ENCODE data around the gene TTN.
"Not testable (repeated sequence)": the region's sequence is repeated elsewhere in the genome, so short reads cannot be mapped to it uniquely, and the experiment has no call there.

The TTN gene

DNA sequence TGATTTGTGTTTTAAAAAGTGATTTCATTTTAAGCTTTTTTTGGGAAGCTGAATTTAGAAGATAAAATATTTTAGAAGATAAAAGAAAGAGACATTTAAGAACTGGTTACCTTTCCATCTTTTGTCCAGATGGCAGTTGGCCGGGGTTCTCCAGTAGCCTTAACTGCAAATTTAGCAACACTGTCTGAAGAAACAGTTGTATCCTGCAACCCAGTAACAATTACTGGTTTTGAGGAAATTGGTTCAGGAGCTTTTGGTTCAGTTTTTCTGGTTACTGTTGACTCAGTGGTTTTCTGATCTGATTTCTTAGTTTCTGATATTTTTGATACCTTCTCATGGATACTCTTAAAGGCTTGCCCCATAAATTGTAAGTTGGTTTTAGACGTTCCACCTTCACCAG, 277.1 kb downstream of the TTN start:
- DNase-seq (ENCODE audit: low spot score) = no peak

DNA sequence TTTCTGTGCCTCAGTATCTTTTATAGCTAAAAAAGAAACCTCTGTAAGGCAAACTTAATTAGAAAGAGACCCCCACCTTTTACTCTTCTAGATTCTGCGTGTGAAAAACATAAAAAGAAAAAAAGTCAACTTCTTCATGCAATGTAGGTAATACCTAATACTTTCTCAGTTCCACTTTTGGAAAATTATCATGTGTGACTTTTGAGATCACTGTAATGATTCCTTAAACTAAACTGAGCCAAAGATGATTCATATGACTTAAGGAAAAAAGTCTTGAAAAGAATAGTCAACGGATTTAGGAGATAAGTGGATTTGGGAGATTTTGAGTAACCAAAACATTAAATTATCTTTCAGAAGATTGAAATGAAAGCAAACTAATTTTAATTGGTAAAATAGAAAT, 278.0 kb downstream of the TTN start:
- DNase-seq (ENCODE audit: low spot score) = no peak

DNA sequence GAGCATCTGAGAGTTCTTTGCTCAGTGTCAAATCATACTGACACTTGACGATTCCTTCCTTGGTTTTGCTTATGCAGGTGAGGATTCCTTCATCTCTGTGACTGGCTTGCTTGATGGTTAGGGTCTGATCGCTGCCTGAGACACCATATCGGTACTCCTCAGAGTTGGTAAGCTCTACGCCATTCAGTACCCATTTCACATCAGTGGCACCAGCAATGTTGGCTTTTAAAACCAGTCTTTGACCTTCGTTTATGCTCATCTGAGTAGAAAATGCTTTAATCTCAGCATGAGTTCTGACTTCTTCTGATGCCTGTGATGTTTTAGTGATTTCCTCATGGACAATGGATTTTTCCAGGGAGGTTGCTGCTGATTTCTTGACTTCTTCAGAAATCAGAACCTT, 278.6 kb downstream of the TTN start:
- DNase-seq (ENCODE audit: low spot score) = no peak

DNA sequence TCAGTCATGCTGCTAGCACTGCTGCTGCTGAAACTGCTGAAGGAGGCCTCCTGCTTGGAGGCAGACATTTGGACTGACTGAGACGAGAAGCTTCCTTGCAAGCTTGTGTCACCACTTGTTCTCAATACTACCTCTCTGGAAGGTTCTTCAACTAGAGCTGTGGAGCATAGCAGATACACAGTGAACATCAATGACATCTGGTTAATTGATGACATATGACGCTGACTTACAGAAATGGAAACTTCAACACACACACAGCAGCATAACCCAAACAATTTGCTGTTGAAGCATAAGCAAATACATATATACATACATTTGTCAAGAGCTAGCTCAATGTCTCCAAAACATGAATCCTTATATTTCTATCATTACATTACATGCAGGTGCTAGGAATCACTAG, 279.6 kb downstream of the TTN start:
- DNase-seq (ENCODE audit: low spot score) = no peak

DNA sequence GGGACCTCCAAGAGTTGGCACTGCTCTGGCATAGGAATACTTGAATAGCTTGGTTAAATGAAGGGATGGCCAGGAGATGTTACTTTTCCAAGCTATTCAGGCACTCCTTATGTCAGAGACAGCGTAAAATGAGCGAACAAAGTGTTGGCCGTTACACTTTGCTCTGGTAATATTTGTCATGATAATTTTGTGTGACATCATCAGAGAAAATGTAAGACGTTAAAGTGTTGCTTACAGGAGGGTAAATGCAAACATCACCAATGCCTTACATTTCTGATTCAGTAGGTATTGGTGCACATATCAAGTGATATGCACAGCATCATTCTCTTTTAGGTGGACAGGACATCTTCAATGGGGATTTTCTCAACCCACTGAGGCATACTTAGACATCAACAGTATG, 281.0 kb downstream of the TTN start:
- no peak for DNase-seq (ENCODE audit: low spot score)

DNA sequence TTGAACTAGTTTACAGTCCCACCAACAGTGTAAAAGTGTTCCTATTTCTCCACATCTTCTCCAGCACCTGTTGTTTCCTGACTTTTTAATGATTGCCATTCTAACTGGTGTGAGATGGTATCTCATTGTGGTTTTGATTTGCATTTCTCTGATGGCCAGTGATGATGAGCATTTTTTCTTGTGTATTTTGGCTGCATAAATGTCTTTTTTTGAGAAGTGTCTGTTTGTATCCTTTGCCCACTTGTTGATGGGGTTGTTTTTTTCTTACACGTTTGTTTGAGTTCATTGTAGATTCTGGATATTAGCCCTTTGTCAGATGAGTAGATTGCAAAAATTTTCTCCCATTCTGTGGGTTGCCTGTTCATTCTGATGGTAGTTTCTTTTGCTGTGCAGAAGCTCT, 281.8 kb downstream of the TTN start:
- DNase-seq (ENCODE audit: low spot score) = not testable (repeated sequence)

DNA sequence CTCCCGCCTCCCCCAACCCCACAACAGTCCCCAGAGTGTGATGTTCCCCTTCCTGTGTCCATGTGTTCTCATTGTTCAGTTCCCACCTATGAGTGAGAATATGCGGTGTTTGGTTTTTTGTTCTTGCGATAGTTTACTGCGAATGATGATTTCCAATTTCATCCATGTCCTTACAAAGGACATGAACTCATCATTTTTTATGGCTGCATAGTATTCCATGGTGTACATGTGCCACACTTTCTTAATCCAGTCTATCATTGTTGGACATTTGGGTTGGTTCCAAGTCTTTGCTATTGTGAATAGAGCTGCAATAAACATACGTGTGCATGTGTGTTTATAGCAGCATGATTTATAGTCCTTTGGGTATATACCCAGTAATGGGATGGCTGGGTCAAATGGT, 282.2 kb downstream of the TTN start:
- not testable (repeated sequence) for DNase-seq (ENCODE audit: low spot score)

DNA sequence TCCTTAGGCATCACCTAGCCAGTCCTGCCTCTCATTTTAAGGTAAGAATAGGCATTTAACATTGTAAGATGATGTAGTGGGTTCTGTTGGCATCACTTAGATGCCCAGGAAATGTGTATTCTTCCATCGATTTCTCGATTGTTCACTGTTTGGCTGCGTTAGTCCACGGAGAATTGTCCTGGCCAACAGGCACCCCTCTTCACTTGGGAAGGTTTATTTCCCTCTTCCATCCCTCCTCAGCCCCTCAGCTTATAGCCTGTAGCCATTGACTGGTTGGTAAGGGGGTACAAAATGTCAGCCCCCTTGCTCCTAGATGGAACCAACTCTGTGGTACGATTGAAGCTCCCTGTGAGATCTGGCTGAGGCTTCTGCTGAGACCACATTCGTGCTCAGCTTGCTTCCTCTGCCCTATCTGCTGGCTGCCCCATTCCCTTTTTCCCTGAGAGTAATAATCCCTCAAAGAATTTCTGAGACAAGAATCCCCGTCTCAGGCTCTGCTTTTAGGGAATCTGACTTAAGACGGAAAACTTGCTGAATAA, 283.6 kb downstream of the TTN start:
- no peak for DNase-seq (ENCODE audit: low spot score)

DNA sequence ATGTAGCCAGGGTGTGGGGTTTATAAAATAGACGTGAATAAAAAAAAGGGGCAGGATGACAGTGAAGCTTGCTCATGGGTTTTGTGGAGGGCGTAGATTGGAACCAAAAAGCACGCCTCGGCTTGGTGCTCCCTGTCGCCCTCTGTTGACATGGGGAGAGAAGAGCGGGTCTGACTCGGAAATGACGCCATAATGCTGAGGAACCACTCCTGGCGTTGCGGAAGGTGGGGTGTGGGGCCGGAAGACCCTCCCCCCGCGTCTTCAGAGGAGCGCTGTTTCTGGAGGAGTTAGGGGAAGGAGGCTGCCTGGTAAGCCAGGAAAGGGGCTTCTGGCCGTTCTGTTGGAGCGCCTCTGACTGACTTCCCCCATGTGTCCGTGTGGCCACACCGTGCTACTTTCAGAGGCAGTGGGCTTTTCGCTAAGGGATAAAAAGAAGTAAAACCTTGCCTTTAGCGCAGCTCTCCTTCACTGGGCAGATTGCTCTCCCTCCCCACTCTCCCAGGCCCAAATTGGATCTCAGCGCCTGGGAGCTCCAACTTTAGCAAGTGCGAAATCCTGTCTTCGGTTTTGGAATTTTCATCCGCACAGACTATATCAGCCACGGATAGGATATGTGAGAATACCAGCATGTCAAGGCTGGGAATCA, 284.1 kb downstream of the TTN start:
- DNase-seq (ENCODE audit: low spot score) = peak; percentile 91

DNA sequence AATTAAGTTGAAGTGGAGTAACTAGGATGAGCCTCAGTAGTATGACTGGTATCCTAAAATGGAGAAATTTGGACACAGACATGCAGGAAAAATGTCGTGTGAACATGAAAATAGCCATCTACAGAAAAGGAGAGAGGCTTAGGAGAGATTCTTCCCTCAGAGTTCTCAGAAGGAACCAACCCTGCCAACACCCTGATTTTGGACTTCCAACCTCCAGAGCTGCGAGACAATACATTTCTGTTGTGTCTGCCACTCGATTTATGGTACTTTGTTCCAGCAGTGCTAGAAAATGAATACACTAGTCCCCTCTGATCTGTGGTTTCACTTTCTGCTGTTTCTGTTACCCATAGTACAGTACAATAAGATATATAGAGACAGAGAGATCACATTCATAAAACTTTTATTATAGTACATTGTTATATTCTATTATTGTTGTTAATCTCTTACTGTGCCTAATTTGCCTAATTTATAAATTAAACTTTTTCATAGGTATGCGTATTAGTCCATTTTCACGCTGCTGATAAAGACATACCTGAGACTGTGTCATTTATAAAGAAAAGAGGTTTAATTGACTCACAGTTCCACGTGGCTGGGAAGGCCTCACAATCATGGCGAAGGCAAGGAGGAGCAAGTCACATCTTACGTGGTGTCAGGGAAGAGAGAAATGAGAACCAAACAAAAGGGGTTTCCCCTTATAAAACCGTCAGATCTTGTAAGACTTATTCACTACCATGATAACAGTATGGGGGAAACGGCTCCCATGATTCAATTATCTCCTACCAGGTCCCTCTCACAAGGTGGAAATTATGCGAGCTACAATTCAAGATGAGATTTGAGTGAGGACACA, 285.7 kb downstream of the TTN start:
- DNase-seq (ENCODE audit: low spot score) = no peak

DNA sequence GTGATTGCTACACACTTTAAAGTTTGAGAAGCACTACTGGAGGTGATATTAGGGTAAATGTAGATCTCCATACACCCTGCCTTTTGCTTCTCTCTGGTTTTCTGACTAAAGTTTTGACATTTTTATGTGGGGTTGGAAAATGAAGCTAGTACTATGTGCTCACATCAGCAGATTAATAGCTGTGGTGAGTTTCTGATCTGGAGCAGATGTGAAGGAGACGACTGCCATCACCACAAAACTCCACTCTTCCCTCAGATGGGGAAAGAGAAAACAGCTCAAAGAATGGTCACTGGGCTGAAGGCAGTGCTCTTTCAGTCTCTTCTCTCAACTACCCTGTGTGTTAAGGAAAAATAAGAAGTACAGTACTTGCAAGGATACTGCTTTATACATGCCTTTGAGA, 289.7 kb downstream of the TTN start:
- no peak for DNase-seq (ENCODE audit: low spot score)

DNA sequence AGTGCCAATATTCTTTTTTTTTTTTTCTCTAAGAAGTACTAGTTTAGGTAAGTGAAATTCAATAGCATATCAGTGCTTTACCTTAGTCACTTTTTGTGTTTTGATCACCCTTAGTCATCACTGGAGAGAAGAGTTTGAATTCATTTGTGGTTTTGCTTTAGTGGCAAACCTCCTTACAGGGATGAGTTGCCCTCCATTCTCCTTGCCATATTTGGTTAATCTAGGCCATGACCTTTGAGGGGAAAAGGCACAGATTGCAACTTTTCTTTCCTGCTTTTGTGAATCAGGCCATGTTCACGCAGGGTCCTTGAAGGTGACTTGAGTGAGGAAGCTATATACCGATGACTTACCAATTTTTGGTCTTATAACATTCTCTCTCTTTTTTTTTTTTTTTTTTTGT, 292.6 kb downstream of the TTN start:
- peak; percentile 91 for DNase-seq (ENCODE audit: low spot score)

DNA sequence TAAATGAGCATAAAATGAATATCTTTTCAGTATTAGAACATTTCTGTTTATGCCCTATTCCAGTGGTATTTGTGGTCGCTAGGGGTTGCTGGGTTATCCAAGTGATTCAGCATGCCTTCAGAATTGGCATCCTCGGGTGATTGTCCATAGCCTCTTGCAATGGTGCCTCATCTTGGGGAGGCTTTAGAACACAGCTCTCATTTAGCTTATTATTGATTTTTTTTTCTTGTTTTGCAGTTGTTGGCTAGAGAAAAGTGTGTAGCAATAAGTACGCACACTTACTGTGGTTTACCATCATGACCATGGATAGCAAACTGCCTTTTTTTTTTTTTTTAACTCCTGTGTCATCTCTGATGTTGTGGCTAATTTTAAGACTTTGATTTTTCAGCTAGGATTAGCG, 293.3 kb downstream of the TTN start:
- DNase-seq (ENCODE audit: low spot score) = no peak

DNA sequence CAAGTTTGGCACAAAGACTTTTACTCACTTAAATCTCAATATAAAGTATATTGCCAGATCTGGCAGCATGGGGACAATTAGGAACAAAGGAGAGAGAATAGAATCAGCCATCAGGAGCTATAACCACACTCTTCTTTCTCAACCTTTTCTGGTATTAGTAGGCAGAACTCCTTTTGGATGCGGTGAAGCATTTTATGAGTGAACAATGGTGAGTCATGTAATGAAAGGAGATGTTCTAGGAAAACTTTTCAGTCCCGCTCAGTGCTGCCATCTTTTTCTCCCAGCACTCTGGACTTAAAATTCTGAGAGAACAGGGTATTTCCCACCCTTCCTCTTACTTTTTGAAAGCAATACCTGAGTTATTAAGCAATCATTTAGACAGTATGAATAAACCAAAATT, 294.7 kb downstream of the TTN start:
- no peak for DNase-seq (ENCODE audit: low spot score)

DNA sequence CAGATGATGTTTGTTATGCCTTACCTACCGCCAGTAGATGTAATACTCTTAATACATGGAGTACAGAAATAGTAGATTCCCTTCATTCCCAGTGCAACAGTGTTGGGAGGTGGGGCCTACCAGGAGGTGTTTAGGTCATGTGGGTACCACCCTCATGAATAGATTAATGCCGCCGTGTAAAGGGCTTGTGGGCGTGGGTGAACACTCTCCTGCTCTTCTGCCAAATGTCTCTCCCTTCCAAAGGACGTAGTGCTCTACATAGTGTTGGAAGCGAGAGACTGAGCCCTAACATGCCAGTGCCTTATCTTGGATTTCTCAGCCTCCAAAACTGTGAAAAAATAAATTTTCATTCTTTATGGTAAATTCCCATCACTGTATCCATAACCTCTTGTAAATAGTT, 296.8 kb downstream of the TTN start:
- no peak for DNase-seq (ENCODE audit: low spot score)

DNA sequence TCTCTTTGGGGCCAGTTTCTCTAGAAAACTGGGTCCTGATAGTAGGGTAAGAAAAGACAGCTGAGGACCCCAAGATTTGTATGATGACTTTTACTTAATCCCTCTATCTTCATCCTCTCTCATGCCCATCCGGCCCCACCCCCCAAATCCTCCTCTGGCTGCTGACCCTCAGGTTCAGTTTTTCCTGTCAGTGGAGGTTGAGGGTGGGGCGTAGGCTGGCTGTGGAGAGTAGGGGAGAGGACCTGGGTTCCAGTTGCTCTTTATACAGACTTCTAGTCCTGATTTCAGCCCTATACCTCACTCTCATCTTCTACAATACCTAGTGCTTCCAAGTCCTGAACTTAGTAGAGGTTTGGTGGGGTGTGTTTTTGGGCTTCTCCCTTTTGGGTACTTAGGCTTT, 298.6 kb downstream of the TTN start:
- DNase-seq (ENCODE audit: low spot score) = no peak

DNA sequence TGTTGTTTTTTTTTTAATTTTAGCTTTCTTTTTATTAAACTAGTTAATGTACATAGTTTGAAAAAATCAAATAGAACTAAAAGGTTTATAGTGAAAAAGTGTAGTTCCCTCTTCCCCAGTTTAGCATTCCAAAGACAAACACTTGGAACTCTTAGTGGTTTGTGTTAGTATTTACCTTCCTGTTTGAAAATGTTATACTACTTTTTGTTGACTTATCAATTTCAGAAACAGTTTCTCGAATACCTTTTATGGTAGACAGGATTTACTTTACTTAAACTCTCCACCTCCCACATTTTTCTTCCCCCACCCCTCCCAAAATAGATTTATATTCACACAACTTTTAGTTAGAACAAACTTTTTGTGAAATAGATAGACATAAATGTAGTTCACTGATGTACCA, 300.3 kb downstream of the TTN start:
- DNase-seq (ENCODE audit: low spot score) = no peak

DNA sequence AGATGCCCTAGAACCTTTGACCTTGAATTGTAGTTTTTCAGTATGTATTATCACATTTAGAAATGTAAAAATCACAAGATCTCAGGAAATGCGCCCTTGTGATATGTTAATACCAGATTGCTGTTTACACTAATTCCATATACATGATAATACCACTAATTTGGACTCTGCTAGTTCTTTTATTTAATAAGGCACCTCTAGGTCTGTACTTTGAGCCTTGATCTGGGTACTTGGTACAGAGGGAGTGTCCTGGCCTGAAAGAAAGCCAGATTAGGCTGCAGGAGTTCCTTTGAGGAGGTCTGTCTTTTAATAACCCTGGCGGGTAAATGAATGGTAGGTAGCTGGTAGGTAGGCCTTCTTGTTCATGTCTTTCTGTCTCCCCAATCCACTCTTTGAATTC, 300.7 kb downstream of the TTN start:
- no peak for DNase-seq (ENCODE audit: low spot score)

DNA sequence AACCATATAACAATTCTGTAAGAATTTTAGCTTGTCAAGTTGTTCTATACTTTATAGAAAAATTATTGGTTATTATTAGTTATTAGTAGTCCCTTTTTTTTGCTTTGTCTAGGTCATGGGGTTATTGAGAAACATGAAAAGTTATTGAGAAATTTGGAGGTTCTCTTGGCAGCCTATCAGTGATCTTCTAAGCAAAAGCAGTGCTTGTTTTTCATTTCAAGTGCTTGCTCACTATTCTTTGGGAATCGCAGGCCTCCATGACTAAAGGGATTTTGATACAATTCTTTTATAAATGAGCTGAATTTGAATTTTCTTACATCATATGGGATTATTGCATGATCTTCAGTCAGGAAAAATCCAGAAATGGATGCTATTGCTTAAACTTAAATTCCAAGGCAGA, 301.1 kb downstream of the TTN start:
- no peak for DNase-seq (ENCODE audit: low spot score)

DNA sequence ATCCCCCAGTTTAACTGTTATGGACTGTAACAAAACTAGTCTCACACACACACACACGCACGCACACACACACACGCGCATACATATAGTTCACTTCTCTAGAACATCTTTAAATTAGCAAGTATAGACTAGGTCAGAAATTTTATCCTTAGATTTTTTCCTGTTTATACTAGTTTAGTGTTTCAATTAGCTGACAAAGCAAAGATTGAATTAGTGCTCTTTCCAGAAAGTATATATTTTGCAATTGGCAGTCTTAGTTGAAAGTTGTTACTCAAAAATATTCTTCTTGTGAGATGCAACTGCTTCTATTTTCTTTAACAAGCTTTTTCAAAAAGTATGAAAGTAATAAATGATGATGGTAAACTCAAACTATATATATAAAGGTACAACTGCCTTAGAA, 304.5 kb downstream of the TTN start:
- no peak for DNase-seq (ENCODE audit: low spot score)

DNA sequence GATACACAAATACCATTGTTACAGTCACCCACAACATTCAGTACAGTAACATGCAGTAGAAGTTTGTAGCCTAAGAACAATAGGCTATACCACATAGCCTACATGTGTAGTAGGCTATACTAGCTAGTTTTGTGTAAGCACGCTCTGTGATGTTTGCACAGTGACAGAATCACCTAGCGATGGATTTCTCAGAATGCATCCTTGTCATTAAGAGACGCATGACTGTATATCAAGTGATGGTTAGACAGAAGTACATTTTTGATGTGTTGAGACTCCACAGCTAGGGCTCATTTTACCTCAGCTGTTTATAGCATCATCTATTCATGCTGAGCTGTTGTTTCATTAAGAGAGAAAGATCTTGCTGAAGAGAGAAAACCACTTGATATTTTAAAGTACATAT, 307.6 kb downstream of the TTN start:
- DNase-seq (ENCODE audit: low spot score) = no peak

DNA sequence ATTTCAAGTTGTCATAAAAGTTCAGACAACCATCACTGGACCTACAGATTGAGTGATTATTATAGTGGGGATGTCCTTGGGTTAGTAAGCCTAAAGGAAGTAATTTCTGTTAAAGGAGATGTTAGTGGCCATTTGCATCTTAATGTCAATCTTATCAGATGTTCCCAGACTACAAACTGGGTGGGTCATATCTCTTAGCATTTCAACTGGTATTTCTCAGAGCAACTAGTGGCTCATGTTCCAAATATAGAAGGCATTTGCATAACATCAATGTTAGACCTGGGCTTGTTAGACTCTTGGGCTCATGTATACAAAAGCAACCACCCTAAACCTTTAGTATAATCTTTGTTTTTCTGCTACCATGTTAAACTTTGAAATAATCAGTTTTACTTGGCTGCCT, 309.1 kb downstream of the TTN start:
- no peak for DNase-seq (ENCODE audit: low spot score)

DNA sequence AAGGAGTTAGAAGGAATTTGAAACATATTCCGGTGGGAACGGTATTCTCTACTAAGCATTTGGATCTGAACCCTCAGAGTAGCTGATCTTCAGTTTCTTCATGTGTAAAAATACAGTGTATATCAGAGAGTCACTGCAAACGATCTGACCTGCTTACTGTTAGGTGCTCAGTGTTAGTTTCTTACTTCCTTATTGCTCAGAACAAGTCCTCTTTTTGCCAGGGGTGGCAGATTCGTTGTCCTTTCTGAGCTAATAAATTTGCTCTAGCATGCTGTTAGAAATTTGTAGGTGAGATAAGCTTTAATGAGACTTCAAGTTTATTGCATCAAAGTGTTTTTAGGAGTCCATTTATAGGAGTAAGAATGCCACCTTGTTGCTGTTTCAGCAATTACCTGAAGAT, 311.2 kb downstream of the TTN start:
- no peak for DNase-seq (ENCODE audit: low spot score)

DNA sequence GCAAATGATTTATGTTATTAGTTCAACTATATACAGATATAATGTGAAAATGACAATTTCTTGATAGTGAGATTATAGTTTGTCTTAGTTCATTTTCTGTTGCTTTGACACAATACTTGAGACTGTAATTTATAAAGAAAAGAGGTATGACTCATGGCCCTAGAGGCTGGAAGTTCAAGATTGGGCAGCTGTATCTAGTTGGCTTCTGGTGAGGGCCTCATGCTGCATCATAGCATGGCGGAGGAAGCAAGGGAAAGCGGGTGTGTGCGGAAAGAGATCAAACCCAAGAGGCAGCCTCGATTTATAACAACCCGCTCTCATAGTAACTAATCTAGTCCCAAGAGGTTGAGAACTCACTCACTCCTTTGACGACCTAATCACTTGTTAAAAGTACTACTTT, 315.6 kb downstream of the TTN start:
- no peak for DNase-seq (ENCODE audit: low spot score)
